Kidney (tissue), 14 donors: ENCODE results near the gene TEX10. TPM values are rescaled to one million over a fixed set of nuclear protein-coding genes. Genes with fewer than 3 reads are reported as not detected.

Source experiments
- DNase-seq, 5 donors: peaks; one replicate each; pipeline ENCODE4 v3.0.0-alpha.2; 2013 to 2020
- FAIRE-seq: peaks from 2 replicates; lab custom pipeline; 2012; peaks lifted over from hg19 to GRCh38; lab: Jason Lieb, UNC
- H3K27ac ChIP-seq, 2 donors: one replicate each; pipeline ENCODE4 v1.7.0; 2013; ENCODE audit warnings: low read depth in 2 of 2, low read length in 2 of 2, inconsistent platforms in 1 of 2
- H3K27me3 ChIP-seq: one replicate; pipeline ENCODE4 v1.7.1; 2013; ENCODE audit warnings: low read length, inconsistent platforms; ENCODE audit not compliant: control insufficient read depth, insufficient read depth
- H3K36me3 ChIP-seq, 3 donors: one replicate each; pipeline versions ENCODE4 v1.7.0 to v1.7.1; 2013; ENCODE audit warnings: low read length in 3 of 3, control low read depth in 1 of 3, inconsistent platforms in 1 of 3; ENCODE audit not compliant: insufficient read depth in 3 of 3, control insufficient read depth in 2 of 3
- H3K4me1 ChIP-seq, 3 donors: one replicate each; pipeline versions ENCODE4 v1.7.0 to v1.7.1; 2013; ENCODE audit warnings: low read length in 3 of 3, inconsistent platforms in 1 of 3, low read depth in 1 of 3; ENCODE audit not compliant: control insufficient read depth in 2 of 3, insufficient read depth in 2 of 3
- H3K4me3 ChIP-seq, 3 donors: one replicate each; pipeline versions ENCODE4 v1.7.0 to v1.8.1; 2013; ENCODE audit warnings: low read length in 3 of 3, control low read depth in 1 of 3, inconsistent platforms in 1 of 3
- H3K9ac ChIP-seq, 3 donors: one replicate each; pipeline versions ENCODE4 v1.7.0 to v1.7.1; 2013; ENCODE audit warnings: low read length in 3 of 3, control low read depth in 1 of 3, inconsistent platforms in 1 of 3
- H3K9me3 ChIP-seq, 3 donors: one replicate each; pipeline versions ENCODE4 v1.7.0 to v1.7.1; 2013; ENCODE audit warnings: low read length in 3 of 3, control low read depth in 1 of 3, inconsistent platforms in 1 of 3; ENCODE audit not compliant: control insufficient read depth in 2 of 3, insufficient read depth in 1 of 3
- intact Hi-C: fragments of 100-400 bp; cut with DNase I; formaldehyde crosslinking; loops from one replicate; pipeline ENCODE4 v1.11.1; 2022
- polyA plus RNA-seq: library from polyadenylated mRNA; stranded (reverse); fragments of 350-450 nt; fragmentation: Illumina TruSeq; extraction: RNeasy Lipid Tissue Mini Kit (QIAGEN cat#74804); gene quantifications from one replicate; pipeline ENCODE4 v1.2.3, GENCODE V29; 2014; ENCODE audit warnings: low read depth, low replicate concordance; ENCODE audit not compliant: insufficient read depth
- total RNA-seq: library from RNA; stranded (reverse); fragmentation: NEBNext Ultra II Directional; extraction: Animal tissue kit (Norgen Biotek cat#: 25700); gene quantifications from one replicate; pipeline ENCODE4 v1.2.1, GENCODE V29; 2021
- TF ChIP-seq, protein P1 (sequence below): IDR thresholded peaks from 3 replicates; pipeline ENCODE4 v1.5.1; 2012; ENCODE audit warnings: mild to moderate bottlenecking, moderate library complexity, borderline replicate concordance; ENCODE audit not compliant: insufficient read depth; ENCODE audit errors: extremely low read depth
- donor health status: control.
- donor health status: control.
- donor health status: control.
- donor health status: control.
- donor health status: control.
- donor health status: DM: yes; HTN: yes; CAD: no.
- donor health status: Normal renal cell carcinoma (clear cell type).

Gene TEX10
- total and polyA plus RNA-seq, 2 donors from 2014 or later, result 6.8 to 12.1 TPM

DNA sequence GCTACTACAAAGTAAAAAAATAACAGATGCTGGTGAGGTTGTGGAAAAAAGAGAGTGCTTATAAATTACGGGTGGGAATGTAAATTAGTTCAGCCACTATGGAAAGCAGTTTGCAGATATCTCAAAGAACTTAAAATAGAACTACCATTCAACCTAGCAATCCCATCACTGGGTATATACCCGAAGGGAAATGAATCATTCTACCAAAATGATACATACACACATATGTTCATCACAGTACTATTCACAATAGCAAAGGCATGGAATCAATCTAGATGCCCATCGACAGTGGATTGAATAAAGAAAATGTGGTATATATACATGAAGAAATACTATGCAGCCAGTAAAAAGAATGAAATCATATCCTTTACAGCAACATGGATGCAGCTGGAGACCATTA is 6.3 kb upstream of the TEX10 start:
- DNase-seq (no peak), FAIRE-seq (no peak)
- Histone ChIP-seq H3K27me3 (no peaks in the 10 kb centered on the region), H3K4me1 (no peaks in the 10 kb centered on the region), H3K4me3 (no peak overlapping the region), H3K36me3 (no peaks in the 10 kb centered on the region), H3K9ac (no peak overlapping the region), H3K27ac (no peak overlapping the region), H3K9me3 (no peaks in the 10 kb centered on the region)
- TF ChIP-seq, protein P1, sequence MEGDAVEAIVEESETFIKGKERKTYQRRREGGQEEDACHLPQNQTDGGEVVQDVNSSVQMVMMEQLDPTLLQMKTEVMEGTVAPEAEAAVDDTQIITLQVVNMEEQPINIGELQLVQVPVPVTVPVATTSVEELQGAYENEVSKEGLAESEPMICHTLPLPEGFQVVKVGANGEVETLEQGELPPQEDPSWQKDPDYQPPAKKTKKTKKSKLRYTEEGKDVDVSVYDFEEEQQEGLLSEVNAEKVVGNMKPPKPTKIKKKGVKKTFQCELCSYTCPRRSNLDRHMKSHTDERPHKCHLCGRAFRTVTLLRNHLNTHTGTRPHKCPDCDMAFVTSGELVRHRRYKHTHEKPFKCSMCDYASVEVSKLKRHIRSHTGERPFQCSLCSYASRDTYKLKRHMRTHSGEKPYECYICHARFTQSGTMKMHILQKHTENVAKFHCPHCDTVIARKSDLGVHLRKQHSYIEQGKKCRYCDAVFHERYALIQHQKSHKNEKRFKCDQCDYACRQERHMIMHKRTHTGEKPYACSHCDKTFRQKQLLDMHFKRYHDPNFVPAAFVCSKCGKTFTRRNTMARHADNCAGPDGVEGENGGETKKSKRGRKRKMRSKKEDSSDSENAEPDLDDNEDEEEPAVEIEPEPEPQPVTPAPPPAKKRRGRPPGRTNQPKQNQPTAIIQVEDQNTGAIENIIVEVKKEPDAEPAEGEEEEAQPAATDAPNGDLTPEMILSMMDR, result no peak
- intact Hi-C loops, result no loop called here

DNA sequence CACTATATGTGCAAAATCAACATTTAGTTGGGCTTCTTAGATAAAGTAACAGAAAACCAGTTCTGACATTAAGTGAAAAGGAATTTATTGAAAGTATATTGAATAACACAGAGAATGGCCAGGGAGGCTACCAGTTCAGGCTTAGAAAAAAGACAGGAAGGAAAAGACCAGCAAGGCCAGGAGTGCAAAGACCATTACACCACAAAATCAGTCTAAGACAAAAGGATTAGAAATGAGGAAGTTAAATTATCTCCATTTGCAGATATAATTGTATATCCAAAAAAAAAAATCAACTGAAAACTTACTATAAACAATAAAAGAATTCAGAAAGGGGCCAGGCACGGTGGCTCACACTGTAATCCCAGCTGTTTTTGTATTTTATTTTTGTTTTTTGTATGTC is 4.8 kb upstream of the TEX10 start:
- TF ChIP-seq, protein P1, result no peak
- intact Hi-C loops, result no loop called here
- H3K36me3 ChIP-seq, result no peaks in the 10 kb centered on the region
- no peaks in the 10 kb centered on the region for H3K27me3 ChIP-seq
- no peak overlapping the region for H3K4me3 ChIP-seq
- no peak overlapping the region for H3K9ac ChIP-seq
- FAIRE-seq (no peak), DNase-seq (no peak)
- no peaks in the 10 kb centered on the region for H3K9me3 ChIP-seq
- peaks cover 0 to 7% (median 3%) of the 10 kb centered on the region in 3 donors for H3K4me1 ChIP-seq
- H3K27ac ChIP-seq, result no peak overlapping the region

DNA sequence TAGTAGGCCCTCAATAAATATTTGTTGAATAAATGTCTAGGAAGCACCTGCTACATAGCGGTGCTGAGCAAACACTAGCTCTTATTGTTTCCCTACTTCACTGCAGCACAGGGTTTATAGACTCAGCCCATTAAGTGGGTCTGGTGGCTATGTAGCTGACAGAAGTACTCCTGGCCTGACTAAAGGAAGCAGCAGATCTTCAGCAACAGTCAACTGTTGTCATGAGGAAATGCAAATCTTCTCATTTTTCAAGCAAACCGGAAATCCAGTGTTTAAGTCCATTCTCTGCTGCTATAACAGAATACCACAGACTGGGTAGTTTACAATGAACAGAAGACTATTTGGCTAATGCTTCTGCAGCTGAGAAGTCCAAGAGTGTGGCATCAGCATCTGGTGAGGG is 2.8 kb upstream of the TEX10 start:
- no peaks in the 10 kb centered on the region for H3K36me3 ChIP-seq
- intact Hi-C loops, result no loop called here
- no peaks in the 10 kb centered on the region for H3K9me3 ChIP-seq
- H3K4me3 ChIP-seq, result no peak overlapping the region
- TF ChIP-seq, protein P1, result no peak
- H3K4me1 ChIP-seq, result peaks cover 2 to 7% (median 6%) of the 10 kb centered on the region in 3 donors
- H3K9ac ChIP-seq, result no peak overlapping the region
- H3K27ac ChIP-seq, result no peak overlapping the region
- no peaks in the 10 kb centered on the region for H3K27me3 ChIP-seq
- no peak for FAIRE-seq
- DNase-seq, result no peak
